PC-9 (cell line): Measurements from ENCODE around the gene KIF26B. TPM values are rescaled to one million over a fixed set of nuclear protein-coding genes. Genes with fewer than 3 reads are reported as not detected.

ENCODE experiments used
- BruUV-seq: library from RNA; stranded (reverse); fragments of 400-500 nt; replicated peaks from 2 replicates; lab custom pipeline; 2021; lab: Mats Ljungman, UMichigan
- CTCF ChIA-PET: fragments of 300-600 bp; sonication (Branson Sonifier 250); formaldehyde crosslinking; loops from one replicate; lab custom pipeline; 2022; ENCODE audit warnings: antibody characterized with exemption; lab: Charles Lee
- POLR2A ChIA-PET: fragments of 300-600 bp; sonication (Branson Sonifier 250); formaldehyde crosslinking; loops from one replicate; lab custom pipeline; 2022; ENCODE audit warnings: antibody characterized with exemption; ENCODE audit not compliant: unreplicated experiment; lab: Charles Lee
- DNase-seq, 2 experiments: peaks; one replicate each; pipeline versions ENCODE4 v3.0.0 to v3.0.0-alpha.2; 2015 to 2022; ENCODE audit warnings: mixed read lengths in 1 of 2
- H2AFZ ChIP-seq: fragments of 200-600 bp; sonication (generic); 2 replicates; pipeline ENCODE4 v1.8.1; 2017; ENCODE audit warnings: antibody characterized with exemption
- H3F3A ChIP-seq: fragments of 200-600 bp; sonication (generic); 2 replicates; pipeline ENCODE4 v1.8.1; 2017; ENCODE audit warnings: antibody characterized with exemption, mild to moderate bottlenecking, low read depth; ENCODE audit not compliant: insufficient read depth
- H3K27ac ChIP-seq: fragments of 200-600 bp; sonication (generic); 2 replicates; pipeline ENCODE4 v1.6.1; 2016; ENCODE audit warnings: mixed run types
- H3K27me3 ChIP-seq: fragments of 200-600 bp; sonication (generic); 2 replicates; pipeline ENCODE4 v1.6.1; 2016; ENCODE audit warnings: low read depth, mixed run types; ENCODE audit not compliant: insufficient read depth
- H3K36me3 ChIP-seq: fragments of 200-600 bp; sonication (generic); 2 replicates; pipeline ENCODE4 v1.6.1; 2016; ENCODE audit warnings: low read depth, mixed run types
- H3K4me1 ChIP-seq: fragments of 200-600 bp; sonication (generic); replicated peaks from 2 replicates; pipeline ENCODE4 v1.6.1; 2016; ENCODE audit warnings: mixed run types; ENCODE audit not compliant: insufficient read depth
- H3K4me2 ChIP-seq: fragments of 200-600 bp; sonication (generic); 2 replicates; pipeline ENCODE4 v1.6.1; 2017; ENCODE audit warnings: mixed run types
- H3K4me3 ChIP-seq: fragments of 200-600 bp; sonication (generic); 2 replicates; pipeline ENCODE4 v1.6.1; 2016; ENCODE audit warnings: mixed run types
- H3K79me2 ChIP-seq: fragments of 200-600 bp; sonication (generic); 2 replicates; pipeline ENCODE4 v1.6.1; 2017; ENCODE audit warnings: low read depth, mixed run types
- H3K9me2 ChIP-seq: fragments of 200-600 bp; sonication (generic); 2 replicates; pipeline ENCODE4 v1.8.1; 2017; ENCODE audit warnings: mild to moderate bottlenecking; ENCODE audit not compliant: insufficient read depth
- H3K9me3 ChIP-seq: fragments of 200-600 bp; sonication (generic); 2 replicates; pipeline ENCODE4 v1.8.1; 2016; ENCODE audit warnings: low read depth; ENCODE audit not compliant: insufficient read depth
- H4K20me1 ChIP-seq: fragments of 200-600 bp; sonication (generic); 2 replicates; pipeline ENCODE4 v1.8.1; 2017; ENCODE audit not compliant: insufficient read depth
- CTCF ChIP-seq: fragments of 200-600 bp; sonication (generic); conservative IDR thresholded peaks from 2 replicates; pipeline ENCODE4 v1.6.1; 2017; ENCODE audit warnings: mixed run types, antibody characterized with exemption, mild to moderate bottlenecking, moderate library complexity
- EZH2 ChIP-seq: fragments of 200-600 bp; sonication (generic); IDR thresholded peaks from 2 replicates; pipeline ENCODE4 v1.8.0; 2017; ENCODE audit warnings: antibody characterized with exemption, low read depth
- intact Hi-C: fragments of 100-400 bp; cut with micrococcal nuclease; formaldehyde crosslinking; loops from one replicate; pipeline ENCODE4 v1.10.0; 2022; ENCODE audit not compliant: unreplicated experiment
- total RNA-seq: library from RNA; stranded (reverse); gene quantifications from 2 replicates; pipeline ENCODE4 v1.2.3, GENCODE V29; 2021

The KIF26B gene
- total RNA-seq, 1 experiment from 2014 or later = 0.11 TPM

GRCh38 chr1:245216366-245217115 is 61.8 kb downstream of the KIF26B start:
- no TSS peak for BruUV-seq
- no peak overlapping the region for H3K4me2 ChIP-seq
- peaks cover 95% of the 10 kb centered on the region for H3K27me3 ChIP-seq
- TF ChIP-seq CTCF (no peak), EZH2 (no peak)
- ChIA-PET CTCF (no interaction called here), POLR2A (no interaction called here)
- no peaks in the 10 kb centered on the region for H4K20me1 ChIP-seq
- no peak for DNase-seq
- no peak overlapping the region for H2AFZ ChIP-seq
- H3F3A ChIP-seq = no peaks in the 10 kb centered on the region
- intact Hi-C loops = no loop called here
- no peaks in the 10 kb centered on the region for H3K9me2 ChIP-seq
- no peaks in the 10 kb centered on the region for H3K9me3 ChIP-seq
- H3K36me3 ChIP-seq = no peaks in the 10 kb centered on the region
- no peaks in the 10 kb centered on the region for H3K79me2 ChIP-seq
- H3K4me1 ChIP-seq = no peaks in the 10 kb centered on the region
- H3K4me3 ChIP-seq = no peak overlapping the region
- H3K27ac ChIP-seq = no peak overlapping the region

- Histone ChIP-seq H3K79me2 (no peaks in the 10 kb centered on the region), H4K20me1 (no peaks in the 10 kb centered on the region), H3K27ac (no peak overlapping the region), H3K27me3 (peaks cover 95% of the 10 kb centered on the region), H3K4me1 (no peaks in the 10 kb centered on the region), H3F3A (no peaks in the 10 kb centered on the region), H3K9me2 (no peaks in the 10 kb centered on the region), H3K36me3 (no peaks in the 10 kb centered on the region), H3K4me3 (no peak overlapping the region), H3K9me3 (no peaks in the 10 kb centered on the region), H2AFZ (no peak overlapping the region), H3K4me2 (no peak overlapping the region)
- CTCF ChIA-PET = no interaction called here
- TF ChIP-seq CTCF = no peak
- no peak for TF ChIP-seq EZH2
- intact Hi-C loops = no loop called here
- no TSS peak for BruUV-seq
- no peak for DNase-seq
- POLR2A ChIA-PET = no interaction called here
These were observed 63.2 kb downstream of the KIF26B start for GRCh38 chr1:245217853-245218608.

DNA sequence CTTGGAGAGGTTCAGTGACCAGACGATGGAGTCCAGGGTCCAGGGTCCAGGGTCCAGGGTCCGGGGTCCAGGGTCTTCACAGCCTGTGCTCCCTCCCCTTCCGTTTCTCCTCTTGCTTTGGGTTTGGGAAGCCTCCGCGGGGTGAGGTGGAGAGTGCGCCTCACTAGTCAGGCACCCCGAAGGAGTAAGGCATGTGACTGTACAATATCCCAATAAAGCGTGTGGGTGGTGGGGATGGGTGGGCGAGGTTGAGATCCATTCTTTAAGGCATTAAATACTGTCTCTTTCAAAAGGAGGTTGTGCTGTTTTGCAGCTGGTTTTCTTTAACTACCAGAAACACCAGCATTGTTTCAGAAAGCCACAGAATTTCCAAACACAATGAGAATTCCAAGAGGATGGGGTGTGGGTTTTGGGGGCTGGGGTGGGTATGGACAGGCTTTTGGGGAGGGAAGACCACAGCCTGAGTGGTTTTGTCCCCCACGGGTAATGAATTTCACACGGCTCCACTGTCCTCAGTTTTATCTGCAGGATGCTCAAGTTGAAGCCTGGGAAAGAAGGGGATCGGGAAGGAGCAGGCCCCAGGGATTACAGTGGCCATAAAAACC is 65.7 kb downstream of the KIF26B start:
- ChIA-PET POLR2A (no interaction called here), CTCF (no interaction called here)
- no TSS peak for BruUV-seq
- no peak for DNase-seq
- Histone ChIP-seq H3K4me1 (no peaks in the 10 kb centered on the region), H3K4me2 (no peak overlapping the region), H3K9me3 (no peaks in the 10 kb centered on the region), H3K4me3 (no peak overlapping the region), H3K79me2 (no peaks in the 10 kb centered on the region), H3K36me3 (no peaks in the 10 kb centered on the region), H2AFZ (no peak overlapping the region), H3F3A (no peaks in the 10 kb centered on the region), H3K27me3 (peaks cover 95% of the 10 kb centered on the region), H4K20me1 (no peaks in the 10 kb centered on the region), H3K27ac (no peak overlapping the region), H3K9me2 (no peaks in the 10 kb centered on the region)
- intact Hi-C loops = no loop called here
- TF ChIP-seq CTCF (no peak), EZH2 (no peak)
